Measurements from ENCODE around the gene PTPRO.

PTPRO gene

DNA sequence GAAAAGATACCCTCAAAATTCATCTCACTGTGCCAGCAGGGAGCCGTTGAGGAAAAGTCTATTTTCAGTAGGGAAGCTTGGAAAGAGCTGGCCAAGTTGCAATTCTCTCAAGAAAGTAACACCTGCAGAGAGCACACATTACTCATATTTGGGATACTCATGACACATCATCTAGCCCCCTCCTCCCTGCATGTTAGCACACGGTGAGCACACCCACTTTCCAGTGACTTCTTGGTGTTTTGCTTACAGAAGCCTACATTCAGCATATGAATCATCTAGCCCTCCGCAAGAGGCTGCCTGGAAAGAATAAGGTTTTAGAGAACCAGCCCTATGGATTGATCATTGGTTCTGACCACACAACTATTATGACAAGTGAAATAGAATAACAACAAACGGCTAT, 124.5 kb downstream of the PTPRO start:
- no peak for DNase-seq (ENCODE audit: low read depth)

DNA sequence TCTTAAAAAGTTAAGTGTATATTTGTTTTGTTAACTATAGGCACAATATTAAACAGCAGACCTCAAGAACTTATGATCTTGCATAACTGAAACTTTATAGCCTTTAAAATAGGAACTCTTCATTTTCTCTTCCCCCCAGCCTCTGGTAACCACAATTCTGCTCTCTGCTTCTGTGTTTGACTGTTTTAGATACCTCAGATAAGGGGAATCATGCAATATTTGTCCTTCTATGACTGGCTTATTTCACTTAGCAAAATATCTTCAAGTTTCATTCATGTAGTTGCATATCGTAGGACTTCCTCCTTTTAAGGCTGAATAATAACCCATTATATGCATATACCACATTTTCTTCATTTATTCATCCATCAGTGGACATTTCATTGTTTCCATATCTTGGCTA, 131.3 kb downstream of the PTPRO start:
- no peak for DNase-seq (ENCODE audit: low read depth)

DNA sequence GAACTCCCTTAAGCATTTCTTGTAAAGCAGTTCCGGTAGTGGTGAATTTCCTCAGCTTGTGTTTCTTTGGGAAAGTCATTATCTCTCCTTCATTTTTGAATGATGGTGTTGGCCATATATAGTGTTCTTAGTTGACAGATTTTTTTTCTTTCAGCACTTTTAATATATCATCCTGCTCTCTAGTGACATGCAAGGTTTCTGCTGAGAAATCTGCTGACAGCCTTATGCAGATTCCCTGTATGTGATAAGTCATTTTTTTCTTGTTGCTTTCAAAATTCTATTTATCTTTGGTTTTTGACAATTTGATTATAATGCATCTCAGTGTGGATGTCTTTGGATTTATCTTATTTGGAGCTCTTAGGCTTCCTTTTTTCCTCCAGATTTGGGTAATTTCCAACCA, 135.7 kb downstream of the PTPRO start:
- DNase-seq (ENCODE audit: low read depth) = no peak

DNA sequence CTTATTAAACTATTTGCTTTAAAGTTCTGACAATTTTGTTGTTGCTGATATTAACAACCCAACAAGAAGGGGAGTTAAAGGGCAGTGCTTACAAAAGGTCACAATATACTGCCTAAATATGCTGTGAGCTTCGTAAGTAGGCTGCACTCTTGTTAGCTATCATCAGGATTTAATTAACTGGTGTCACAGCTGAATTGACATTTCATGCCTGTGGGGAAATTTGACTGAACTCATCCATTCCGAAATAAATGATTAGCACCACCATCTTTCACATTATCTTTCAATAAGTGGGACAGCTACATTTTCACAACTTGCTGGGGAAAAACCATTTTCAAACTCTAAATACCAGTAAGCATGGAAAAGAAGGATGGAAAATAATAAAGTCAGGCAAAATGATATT, 146.6 kb downstream of the PTPRO start:
- DNase-seq (ENCODE audit: low read depth) = no peak

DNA sequence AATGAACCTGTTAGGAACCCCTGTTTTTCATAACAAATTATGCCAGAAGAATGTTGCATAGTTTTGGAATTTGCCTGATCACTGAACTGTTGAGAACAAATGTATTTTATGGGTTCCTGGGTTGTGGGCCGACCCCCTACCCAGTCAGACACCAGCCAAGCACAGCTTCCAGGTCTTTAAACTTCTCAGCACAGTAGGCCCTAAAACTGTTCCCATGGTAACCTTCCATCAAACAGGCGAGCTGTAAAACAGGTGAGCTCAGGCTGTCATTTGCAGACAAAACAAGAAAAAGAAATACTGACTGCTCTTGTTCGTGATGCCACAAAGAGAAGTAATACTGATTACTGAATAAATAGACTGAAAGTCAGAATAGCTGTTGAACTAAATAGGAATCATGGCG, 147.0 kb downstream of the PTPRO start:
- no peak for DNase-seq (ENCODE audit: low read depth)

DNA sequence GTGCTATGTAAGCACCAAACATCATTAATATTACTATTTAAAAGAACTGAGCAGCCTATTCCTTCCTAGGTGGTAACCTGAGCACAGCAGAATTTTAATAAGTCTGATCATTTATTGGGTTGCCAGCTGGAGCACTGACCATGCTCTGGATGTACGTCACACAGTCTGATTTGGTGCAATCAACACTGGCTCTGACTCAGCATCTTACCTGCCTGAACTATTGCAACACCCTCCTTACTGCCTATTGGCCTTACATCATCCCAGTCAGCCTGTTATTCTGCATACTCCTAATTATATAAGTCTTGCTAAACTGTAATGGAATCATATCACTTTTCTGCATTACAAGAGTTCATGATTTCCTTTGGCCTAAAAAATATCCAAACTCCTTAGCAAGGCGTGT, 149.7 kb downstream of the PTPRO start:
- DNase-seq (ENCODE audit: low read depth) = no peak

DNA sequence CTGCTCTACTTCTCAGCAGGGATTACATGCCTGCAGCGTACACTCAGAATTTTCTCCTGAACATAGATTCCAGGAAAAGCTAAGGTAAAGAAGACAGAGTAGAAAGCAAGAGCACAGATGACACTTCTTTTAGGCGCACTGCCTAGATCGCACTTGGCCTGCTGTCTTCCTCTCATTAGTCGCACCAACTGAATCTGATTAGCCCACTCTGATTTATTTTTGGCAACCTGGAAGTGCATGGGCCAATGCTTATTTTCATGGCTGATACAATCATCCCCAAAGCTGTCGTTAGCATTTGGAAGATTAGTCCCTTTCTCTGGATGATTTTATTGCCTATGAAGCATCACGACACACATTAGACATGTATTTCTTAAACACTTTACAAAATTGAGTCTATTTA, 152.5 kb downstream of the PTPRO start:
- DNase-seq (ENCODE audit: low read depth) = no peak

DNA sequence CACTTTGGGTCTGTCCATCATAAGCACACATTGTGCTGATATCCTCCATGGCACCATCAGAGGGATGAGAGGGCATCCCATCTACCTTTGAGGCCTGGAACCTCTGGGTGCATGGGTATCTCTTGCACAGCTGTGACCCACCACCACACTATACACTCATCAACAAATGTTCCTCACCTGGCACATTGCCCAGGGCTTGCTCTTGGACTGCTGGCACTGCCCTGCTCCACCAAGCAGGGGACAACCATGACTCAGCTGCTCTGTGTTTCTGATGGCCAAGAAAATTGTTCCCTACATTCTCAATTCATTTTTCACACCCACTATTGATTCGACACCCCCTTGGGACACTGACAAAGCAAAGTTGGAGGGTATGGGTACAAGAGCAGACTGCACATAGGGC, 155.5 kb downstream of the PTPRO start:
- DNase-seq (ENCODE audit: low read depth) = no peak

DNA sequence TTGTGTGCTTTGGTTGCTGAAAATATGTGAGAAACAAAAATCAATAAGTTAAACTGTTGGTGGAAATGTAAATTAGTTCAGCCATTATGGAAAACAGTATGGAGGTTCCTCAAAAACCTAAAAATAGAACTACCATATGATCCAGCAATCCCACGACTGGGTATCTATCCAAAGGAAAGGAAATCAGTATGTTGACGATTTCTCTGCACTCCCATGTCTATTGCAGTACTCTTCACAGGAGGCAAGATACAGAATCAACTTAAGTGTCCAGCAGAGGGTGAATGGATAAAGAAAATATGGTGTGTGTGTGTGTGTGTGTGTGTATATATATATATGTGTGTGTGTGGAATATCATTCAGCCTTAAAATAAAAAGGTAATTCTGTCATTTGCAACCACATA, 159.5 kb downstream of the PTPRO start:
- DNase-seq (ENCODE audit: low read depth) = no peak

DNA sequence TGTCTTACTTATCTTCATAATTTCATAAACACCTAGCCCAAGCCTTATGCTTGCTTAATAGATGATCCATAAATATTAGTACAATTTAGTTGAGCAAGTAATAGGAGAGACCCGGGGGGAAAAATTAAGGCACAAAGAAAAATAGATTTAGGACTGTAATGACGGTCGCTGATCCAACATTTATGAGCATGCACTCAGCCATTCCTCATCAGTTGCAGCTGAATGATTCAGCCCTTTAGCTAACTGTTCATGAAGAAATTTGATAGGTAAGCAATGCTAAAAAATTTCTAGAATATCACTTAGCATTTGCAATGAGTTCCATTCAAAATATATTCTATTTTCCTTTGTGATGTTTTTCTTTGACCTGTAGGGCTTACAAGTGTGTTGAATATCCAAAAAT, 163.2 kb downstream of the PTPRO start:
- no peak for DNase-seq (ENCODE audit: low read depth)

DNA sequence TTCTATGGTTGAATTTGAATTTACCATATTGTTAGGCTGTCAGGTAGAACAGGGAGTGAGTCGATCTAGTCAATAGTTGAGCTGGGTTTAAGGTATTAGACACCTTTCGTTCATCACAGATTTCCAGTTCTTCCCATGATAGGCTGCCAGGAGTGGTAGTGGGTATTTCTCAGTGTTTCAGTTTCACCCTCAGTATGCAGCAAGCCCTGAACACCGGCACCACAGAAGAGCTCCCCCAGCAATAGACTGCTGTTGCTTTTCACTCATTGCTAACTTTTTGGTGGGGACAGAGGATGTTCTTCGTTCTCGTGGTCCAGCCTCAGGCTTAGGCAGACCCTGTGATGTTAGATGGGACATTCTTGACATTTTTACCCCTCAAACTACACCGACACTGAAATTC, 164.6 kb downstream of the PTPRO start:
- no peak for DNase-seq (ENCODE audit: low read depth)

DNA sequence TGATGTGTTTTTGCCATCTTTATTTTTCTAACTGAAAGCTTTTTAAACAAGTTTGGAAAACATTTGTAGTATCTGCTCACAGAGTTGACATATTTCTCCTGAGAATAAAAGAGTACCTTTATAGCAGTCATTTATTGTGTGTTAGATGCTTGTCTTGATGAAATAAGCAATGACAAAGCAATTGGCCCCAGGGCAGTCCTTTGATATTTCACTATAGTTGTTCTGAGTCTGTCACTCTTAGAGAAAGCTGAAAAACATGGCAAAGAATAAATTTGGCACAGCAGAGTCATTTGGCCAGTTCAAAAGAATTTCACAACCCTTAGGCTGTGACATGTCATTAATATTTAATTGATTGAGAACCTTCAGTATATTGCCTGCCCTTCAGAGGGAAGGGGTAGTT, 166.2 kb downstream of the PTPRO start:
- no peak for DNase-seq (ENCODE audit: low read depth)

DNA sequence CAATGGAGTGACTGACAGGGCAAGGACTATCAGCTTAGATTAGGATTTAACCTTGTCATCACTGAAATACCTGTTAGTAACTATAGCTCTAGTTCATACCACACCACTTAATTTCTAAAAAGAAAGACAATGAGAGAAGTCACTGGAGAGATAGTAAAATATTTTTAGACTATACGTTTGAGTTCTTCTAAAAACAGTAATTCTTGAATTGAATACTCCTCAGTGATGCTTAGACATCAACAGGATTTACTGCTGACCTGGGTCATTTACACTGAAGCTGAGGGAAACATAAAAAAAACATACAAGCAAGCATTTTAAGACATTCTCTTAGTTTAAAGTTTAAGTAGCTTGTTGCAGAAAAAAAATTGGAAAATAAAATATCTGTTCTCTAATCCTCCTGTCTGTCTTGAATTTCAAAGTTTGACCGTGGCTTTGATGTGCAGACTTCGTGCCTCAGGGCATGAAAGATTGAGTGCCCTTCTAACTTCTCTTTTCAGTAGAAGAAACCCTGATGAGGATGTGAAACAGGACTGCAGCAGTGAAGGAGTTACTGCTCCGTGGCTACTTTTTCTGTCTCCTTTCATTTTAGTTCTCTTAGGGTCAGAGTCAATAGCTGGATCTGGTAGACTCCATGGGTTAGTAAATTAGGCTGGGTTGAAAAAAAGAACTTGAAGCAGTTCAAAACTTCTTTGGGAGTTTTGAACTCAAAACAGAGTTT, 172.2 kb downstream of the PTPRO start:
- no peak for DNase-seq (ENCODE audit: low read depth)

DNA sequence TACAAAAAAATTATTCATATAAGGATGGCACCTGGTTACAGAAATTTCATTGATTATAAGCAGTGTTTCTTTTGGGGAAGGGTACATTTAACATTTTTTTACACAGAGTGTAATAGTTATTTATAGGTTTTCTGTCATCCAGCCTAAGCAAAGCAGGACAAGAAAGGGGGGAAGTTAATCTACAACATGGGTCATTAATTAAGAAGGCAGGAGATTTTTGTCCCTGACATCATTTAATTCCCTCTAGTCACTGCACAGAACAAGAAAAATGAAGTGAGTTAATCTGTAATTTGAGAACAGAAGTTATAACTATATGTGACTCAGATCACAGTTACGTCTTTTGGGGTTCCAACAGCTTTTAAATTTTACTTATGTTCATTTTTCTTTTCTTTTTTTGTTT, 173.4 kb downstream of the PTPRO start:
- no peak for DNase-seq (ENCODE audit: low read depth)

DNA sequence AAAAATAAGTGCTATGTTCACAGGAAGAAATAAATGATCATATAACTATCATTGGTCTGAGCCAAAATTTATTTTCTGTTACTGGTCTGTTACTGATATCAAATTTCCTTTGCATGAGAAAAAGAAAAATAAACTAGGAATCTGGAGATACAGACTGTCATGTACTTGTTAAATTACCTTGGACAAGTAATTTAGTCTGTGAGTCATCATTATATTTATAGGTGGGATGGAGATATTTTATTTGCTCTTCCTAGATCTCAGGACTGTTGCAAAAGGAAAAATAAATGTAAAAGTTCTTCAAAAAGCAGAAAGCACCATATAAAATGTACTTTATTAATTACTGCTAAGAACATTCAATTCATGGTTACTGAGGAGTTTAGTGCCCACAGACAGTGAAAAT, 174.4 kb downstream of the PTPRO start:
- DNase-seq (ENCODE audit: low read depth) = no peak

DNA sequence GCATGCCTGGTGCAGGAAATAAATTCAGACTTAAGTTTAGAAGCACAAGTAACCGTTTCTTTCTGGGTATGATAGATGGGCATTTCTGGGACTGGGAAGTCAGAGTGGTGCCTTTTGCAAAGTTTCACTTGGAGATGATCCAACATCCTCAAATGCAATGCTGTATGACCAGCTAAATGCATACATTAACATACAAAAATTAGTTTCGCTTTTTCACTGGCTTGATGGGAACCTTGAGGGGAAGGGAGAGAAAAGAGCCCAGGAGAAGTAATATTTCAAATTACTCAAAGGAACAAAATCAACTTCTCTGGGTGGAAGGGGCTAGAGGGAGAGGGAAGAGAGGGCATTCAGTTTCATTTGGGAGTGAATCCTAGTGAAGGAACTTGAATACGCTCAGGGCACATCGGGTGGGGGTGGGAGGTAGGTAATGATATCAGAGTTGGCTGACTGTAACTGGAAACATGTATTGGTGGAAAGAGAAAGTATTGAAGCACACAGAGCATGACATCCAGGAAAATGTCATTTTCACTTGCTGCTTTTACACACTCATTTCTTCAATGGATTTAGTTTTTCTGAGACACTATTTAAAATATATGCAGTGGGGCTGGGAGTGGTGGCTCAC, 175.5 kb downstream of the PTPRO start:
- DNase-seq (ENCODE audit: low read depth) = no peak

DNA sequence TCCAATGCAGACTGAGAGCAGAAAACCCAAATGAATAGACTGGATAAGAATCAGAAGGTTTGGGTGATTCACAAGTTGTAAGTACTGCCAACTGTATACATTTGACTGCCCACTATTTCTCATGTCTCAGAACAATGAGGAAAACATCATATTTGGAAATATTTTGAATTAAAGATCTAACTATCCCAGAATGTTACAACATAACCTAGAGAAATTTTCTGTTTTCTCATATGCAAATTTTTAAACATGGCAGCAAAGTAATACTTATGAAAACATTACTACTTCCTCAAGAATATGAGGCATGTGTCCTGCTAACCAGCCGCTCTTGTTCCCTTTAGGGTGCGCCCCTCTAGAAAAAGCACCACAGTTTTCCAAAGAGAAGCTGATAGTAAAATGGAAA, 179.9 kb downstream of the PTPRO start:
- no peak for DNase-seq (ENCODE audit: low read depth)

DNA sequence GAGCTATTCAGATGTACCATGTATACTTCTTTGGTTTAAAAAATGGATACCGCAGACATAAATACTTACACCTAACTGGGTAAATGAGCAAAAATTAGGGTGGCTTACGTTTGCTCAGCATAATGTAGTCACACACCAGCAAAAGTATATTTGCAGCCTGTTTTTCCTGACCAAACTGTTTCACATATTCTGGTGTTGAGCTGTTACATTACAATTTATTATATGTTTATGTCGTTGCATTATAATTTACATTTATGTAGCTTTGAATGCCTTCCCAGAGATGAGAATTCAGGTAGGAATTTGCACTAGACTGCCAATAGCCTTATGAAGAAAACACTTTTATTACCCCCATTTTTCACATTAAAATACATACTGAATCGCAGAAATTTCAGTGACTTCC, 183.3 kb downstream of the PTPRO start:
- DNase-seq (ENCODE audit: low read depth) = no peak

DNA sequence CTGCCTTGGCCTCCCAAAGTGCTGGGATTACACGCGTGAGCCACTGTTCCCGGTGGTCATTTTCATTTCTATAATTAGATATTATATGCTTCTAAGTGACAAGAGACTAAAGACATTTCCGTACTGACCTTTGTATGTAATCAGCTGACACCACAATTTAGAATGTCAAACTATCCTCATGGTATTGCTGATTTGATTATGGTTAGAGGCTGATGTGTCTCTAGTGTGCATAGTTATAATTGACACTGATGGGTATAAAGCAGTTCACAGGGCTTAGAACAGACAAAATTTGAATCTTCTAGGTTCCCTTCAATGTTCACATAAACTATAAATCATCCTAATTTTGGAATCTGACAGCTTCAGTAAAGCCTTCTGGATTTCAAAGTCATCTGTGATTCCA, 192.7 kb downstream of the PTPRO start:
- no peak for DNase-seq (ENCODE audit: low read depth)

DNA sequence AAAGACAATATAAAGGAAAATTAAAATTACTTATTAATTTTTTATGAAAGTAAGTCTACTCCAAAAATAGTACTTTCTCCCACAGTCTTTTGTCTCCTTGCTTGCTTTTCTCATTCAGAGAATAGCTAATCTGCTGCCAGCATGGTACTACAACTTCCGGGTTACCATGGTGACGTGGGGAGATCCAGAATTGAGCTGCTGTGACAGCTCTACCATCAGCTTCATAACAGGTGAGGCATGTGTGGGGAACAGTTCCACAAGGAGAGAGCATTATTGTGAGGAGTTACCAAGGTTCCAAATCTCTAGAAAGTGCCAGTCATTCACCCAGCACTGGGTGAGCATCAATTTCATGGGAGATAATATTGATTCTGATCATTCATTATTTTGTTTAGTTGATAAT, 197.8 kb downstream of the PTPRO start:
- no peak for DNase-seq (ENCODE audit: low read depth)

DNA sequence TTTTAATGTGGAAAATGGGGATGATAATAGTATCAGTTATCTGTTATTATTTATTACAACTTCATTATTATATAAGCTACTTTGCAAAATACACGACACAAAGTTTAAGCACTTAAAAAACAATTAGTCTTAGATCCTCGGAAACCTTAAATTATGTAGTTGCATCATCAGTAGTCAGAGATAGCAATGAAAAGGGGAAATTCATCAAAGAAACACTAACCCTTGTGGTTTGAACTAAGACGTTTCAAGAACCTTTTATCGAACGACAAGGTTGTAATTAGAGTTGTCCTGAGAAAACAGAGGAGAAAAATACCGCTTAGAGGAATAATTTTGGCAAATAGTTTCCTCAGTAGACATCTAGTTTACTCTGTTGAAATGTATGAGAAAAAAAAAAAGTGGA, 198.5 kb downstream of the PTPRO start:
- DNase-seq (ENCODE audit: low read depth) = no peak

DNA sequence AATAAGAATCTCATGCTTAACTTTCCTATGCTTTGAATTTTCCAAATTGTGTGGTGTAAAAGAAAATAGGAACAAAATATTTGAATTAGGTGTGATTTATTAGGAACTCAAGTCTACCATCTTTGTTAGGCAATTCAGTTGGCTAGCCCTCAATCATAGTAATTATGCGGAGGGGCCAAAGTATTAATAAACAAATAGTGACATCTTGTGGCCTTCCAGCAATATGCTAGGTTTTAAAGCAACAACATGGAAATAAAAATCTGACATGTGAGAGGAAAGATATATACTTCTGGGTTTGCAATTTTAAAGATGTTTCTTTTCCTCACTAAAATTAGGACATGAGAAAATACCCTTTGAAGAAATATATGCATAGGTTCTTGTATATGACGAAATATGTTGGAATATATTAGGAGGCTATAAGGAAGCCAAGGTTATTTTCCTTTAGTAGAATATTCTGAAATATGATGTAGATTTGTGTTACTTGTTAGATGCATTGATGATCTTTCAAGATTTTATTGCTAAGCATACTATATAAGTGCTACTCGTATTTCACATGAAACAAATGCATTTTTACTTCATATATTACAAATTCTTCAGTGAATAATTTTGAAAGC, 200.4 kb downstream of the PTPRO start:
- no peak for DNase-seq (ENCODE audit: low read depth)

DNA sequence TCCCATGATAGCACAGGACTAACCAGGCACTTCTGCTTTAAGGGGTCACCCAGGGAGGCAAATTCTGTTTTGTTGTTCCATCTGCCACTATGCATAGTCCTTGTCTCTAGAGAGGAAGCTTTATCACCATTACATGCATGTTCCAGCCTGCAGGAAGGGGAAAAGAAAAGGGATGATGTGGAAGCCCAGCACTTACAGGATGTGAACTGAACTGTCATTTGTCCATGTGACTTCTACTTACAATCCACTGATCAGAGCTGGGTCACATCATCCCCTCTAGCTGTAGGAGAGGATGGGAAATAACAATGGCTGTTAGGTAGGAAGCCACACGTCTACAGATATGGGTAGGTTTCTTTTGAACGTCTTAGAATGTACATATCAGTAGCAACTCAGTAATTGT, 203.1 kb downstream of the PTPRO start:
- no peak for DNase-seq (ENCODE audit: low read depth)

DNA sequence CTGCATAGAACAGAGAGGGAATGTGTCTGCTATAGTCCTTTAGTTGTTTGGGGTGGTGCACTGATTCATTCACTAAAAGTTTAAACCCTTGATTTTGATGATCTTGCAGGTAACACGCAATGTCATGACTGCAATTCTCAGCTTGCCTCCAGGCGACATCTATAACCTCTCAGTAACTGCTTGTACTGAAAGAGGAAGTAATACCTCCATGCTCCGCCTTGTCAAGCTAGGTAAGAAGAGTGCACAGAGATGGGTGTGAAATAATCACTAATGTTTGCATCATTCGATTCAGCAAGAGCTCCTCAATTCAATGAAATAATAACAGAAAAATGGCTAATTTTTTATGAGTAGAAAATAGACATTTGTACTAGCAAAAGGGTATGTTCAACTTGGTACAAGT, 203.7 kb downstream of the PTPRO start:
- DNase-seq (ENCODE audit: low read depth) = no peak

All from activated gamma-delta T cell treated with anti-CD3 and anti-CD28 coated beads, Interleukin-2, amount 50 U/mL, for 16 hours (primary cell).